Measurements from ENCODE around the gene VEZF1.

GRCh38 chr17:57997085-57997809 lies 9.2 kb upstream of the VEZF1 start:
- TF ChIP-seq CTCF (IDR thresholded peaks at IDR 0.05; ENCODE audit: control extremely low read depth in 1 of 3, insufficient read depth in 1 of 3, low read depth in 1 of 3, low read length in 3 of 3): no peak
- no peak for TF ChIP-seq POLR2AphosphoS5 (IDR thresholded peaks at IDR 0.05; ENCODE audit: low read depth, low read length)
- TF ChIP-seq EP300 (IDR thresholded peaks at IDR 0.05; ENCODE audit: borderline replicate concordance in 1 of 2, low read depth in 2 of 2, low read length in 2 of 2): no peak
- TF ChIP-seq TAF7 (optimal IDR thresholded peaks at IDR 0.05; ENCODE audit: borderline replicate concordance, low read depth, low read length): no peak
- no peak for TF ChIP-seq JUND (IDR thresholded peaks at IDR 0.05; ENCODE audit: low read length)

All from H1 (cell line).